ENCODE results near the gene PTCH2. TPM values are rescaled to one million over a fixed set of nuclear protein-coding genes. Genes with fewer than 3 reads are reported as not detected.

PTCH2 gene
- total and polyA plus RNA-seq, 2 donors from 2014 or later: 0.24 to 1.2 TPM

- peaks cover 4 to 20% (median 7%) of the 10 kb centered on the region in 3 donors for H3K36me3 ChIP-seq (ENCODE audit: control insufficient read depth in 2 of 3, insufficient read depth in 3 of 3, low read length in 3 of 3)
- peak in 1 of 5 donors; percentile 41 for DNase-seq
- no peaks in the 10 kb centered on the region for H3K9me3 ChIP-seq (ENCODE audit: control insufficient read depth in 2 of 3, insufficient read depth in 1 of 3, low read length in 3 of 3)
- H3K9ac ChIP-seq (ENCODE audit: low read length in 3 of 3): no peak overlapping the region
- no peak for TF ChIP-seq CTCF (IDR thresholded peaks at IDR 0.05; ENCODE audit: borderline replicate concordance, extremely low read depth, insufficient read depth)
- no peak overlapping the region for H3K4me3 ChIP-seq (ENCODE audit: low read length in 3 of 3)
- intact Hi-C loops (cut with DNase I): no loop called here
- peaks cover 0 to 6% (median 6%) of the 10 kb centered on the region in 3 donors for H3K4me1 ChIP-seq (ENCODE audit: control insufficient read depth in 2 of 3, insufficient read depth in 2 of 3, low read depth in 1 of 3, low read length in 3 of 3)
- H3K27ac ChIP-seq (ENCODE audit: low read depth in 2 of 2, low read length in 2 of 2): no peak overlapping the region
- no peak for FAIRE-seq
- no peaks in the 10 kb centered on the region for H3K27me3 ChIP-seq (ENCODE audit: control insufficient read depth, insufficient read depth, low read length)
Observed at GRCh38 chr1:44777969-44778635, 65.0 kb downstream of the PTCH2 start.

- no peaks in the 10 kb centered on the region for H3K27me3 ChIP-seq (ENCODE audit: control insufficient read depth, insufficient read depth, low read length)
- intact Hi-C loops (cut with DNase I): no loop called here
- no peak for FAIRE-seq
- no peak for TF ChIP-seq CTCF (IDR thresholded peaks at IDR 0.05; ENCODE audit: borderline replicate concordance, extremely low read depth, insufficient read depth)
- peaks cover 0 to 6% (median 6%) of the 10 kb centered on the region in 3 donors for H3K4me1 ChIP-seq (ENCODE audit: control insufficient read depth in 2 of 3, insufficient read depth in 2 of 3, low read depth in 1 of 3, low read length in 3 of 3)
- peak in 1 of 5 donors; percentile 54 for DNase-seq
- peaks cover 4 to 20% (median 7%) of the 10 kb centered on the region in 3 donors for H3K36me3 ChIP-seq (ENCODE audit: control insufficient read depth in 2 of 3, insufficient read depth in 3 of 3, low read length in 3 of 3)
- H3K9me3 ChIP-seq (ENCODE audit: control insufficient read depth in 2 of 3, insufficient read depth in 1 of 3, low read length in 3 of 3): no peaks in the 10 kb centered on the region
- no peak overlapping the region for H3K4me3 ChIP-seq (ENCODE audit: low read length in 3 of 3)
- no peak overlapping the region for H3K27ac ChIP-seq (ENCODE audit: low read depth in 2 of 2, low read length in 2 of 2)
- peak overlapping the region in 1 of 3 donors; percentile 34 for H3K9ac ChIP-seq (ENCODE audit: low read length in 3 of 3)
Observed at GRCh38 chr1:44777547-44777946, 65.5 kb downstream of the PTCH2 start.

- no peak overlapping the region for H3K27ac ChIP-seq (ENCODE audit: low read depth in 2 of 2, low read length in 2 of 2)
- TF ChIP-seq CTCF (IDR thresholded peaks at IDR 0.05; ENCODE audit: borderline replicate concordance, extremely low read depth, insufficient read depth): no peak
- intact Hi-C loops (cut with DNase I): no loop called here
- H3K9ac ChIP-seq (ENCODE audit: low read length in 3 of 3): peak overlapping the region in 2 of 3 donors; percentile 94 to 98
- no peaks in the 10 kb centered on the region for H3K27me3 ChIP-seq (ENCODE audit: control insufficient read depth, insufficient read depth, low read length)
- peaks cover 4 to 20% (median 7%) of the 10 kb centered on the region in 3 donors for H3K36me3 ChIP-seq (ENCODE audit: control insufficient read depth in 2 of 3, insufficient read depth in 3 of 3, low read length in 3 of 3)
- FAIRE-seq: no peak
- H3K4me3 ChIP-seq (ENCODE audit: low read length in 3 of 3): peak overlapping the region; percentile 84 to 98 (median 97)
- peaks cover 0 to 6% (median 6%) of the 10 kb centered on the region in 3 donors for H3K4me1 ChIP-seq (ENCODE audit: control insufficient read depth in 2 of 3, insufficient read depth in 2 of 3, low read depth in 1 of 3, low read length in 3 of 3)
- DNase-seq: no peak
- no peaks in the 10 kb centered on the region for H3K9me3 ChIP-seq (ENCODE audit: control insufficient read depth in 2 of 3, insufficient read depth in 1 of 3, low read length in 3 of 3)
Observed at GRCh38 chr1:44776730-44777068, 66.4 kb downstream of the PTCH2 start.

Data from kidney (tissue), 14 donors.